HG02870 (cell line): ENCODE data around the gene WDR20.
"Not testable (repeated sequence)": the region's sequence is repeated elsewhere in the genome, so short reads cannot be mapped to it uniquely, and the experiment has no call there.

Source experiments
- ATAC-seq: cut with Tn5 transposase; IDR thresholded peaks from one replicate; pipeline ENCODE4 v1.9.1; 2021; ENCODE audit warnings: mild to moderate bottlenecking, moderate library complexity; ENCODE audit not compliant: unreplicated experiment

The WDR20 gene

DNA sequence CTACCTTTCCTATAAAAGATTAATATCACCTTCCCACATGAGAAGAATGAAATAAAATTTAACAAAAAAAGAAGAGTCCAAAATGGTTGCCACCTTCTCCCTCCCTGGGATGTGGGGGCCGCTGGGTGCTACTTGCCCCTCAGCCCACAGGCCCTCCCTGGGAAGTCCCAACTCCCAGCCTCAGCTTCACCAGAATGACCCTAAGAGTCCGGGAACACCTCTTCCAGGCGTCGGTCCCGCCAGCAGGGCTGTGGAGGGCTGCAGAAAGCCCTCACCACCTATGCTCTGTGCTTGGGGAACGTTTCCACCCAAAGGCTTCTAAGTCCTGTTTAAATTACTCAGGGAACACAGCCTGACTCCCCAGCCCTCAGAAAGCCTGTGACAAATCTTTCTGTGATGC is 93.4 kb downstream of the WDR20 start:
- no peak for ATAC-seq

DNA sequence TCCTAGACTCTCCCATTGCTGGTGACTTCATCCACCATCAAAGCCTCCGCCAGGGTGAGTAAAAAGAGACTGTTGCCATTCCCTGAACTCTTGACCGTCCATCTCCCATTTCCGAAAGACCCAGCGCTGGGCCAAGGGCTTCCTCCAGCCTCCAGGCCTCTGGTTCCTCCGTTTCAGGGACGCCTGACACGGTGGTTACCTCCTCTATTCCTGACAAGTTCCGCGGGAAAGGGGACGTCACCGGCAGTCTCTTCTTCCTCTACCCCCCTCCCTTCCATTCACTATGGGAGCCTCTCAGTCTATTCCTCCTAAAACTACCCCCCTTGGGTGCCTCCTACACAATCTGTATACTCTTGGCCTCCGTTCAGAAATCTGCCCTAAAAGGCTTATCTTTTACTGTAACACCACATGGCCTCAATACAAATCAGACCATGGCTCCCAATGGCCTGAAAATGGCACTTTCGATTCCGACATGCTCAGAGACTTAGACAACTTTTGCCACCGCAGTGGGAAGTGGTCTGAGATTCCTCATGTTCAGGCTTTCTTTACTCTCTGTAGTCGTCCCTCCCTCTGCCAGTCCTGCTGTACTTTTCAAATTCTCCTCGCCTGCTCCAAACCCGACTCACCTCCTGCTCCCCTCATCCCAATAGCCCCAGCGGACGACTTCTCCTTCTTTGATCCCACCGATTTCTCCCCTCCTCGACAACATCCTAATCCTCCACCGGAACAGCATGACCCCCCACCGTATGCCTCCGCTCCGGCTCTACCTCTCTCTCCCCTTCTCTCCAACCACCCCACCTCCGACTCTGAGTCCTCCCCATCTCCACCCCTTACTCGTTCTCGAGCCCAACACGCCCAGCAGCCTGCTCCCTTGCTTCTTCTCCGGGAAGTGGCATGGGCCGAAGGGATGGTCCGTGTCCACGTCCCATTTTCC is 94.9 kb downstream of the WDR20 start:
- no peak for ATAC-seq

DNA sequence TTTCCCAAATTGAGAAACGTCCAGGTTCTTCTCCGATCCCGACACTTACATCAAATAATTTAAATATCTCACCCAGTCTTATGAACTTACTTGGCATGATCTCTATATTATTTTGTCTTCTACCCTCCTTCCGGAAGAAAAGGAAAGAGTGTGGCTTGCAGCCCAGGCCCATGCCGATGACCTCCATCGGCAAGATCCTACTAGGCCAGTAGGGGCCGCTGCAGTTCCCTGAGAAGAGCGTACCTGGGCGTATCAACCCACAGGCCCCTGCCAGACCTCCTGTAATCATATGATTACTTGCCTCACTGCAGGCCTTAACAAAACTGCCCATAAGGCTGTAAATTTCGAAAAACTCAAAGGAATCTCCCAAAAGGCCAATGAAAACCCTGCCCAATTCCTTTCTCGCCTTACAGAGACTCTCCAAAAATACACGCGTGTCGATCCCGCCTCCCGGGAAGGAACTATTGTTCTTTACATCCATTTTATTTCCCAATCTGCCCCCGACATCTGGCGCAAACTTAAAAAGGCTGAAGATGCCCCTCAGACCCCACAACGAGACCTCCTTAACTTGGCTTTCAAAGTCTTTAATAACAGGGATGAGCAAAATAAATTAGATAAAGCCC is 95.7 kb downstream of the WDR20 start:
- ATAC-seq, result peak; percentile 53

DNA sequence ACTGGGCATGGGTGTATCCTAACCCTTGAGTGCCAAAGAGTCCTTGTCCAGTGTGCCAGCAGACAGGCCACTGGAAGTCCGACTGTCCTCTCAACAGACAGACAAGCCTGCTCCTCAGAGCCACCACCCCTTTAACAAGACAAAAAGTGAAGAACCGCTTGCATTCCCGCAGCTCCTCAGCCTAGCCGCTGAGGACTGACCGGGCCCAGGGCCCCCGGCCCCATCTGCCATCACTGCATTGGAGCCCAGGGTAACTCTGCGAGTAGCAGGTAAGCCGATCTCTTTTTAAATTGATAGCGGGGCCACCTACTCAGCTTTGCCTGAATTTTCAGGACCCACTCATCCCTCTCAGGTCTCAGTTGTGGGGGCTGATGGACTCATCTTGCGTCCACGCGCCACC is 96.3 kb downstream of the WDR20 start:
- no peak for ATAC-seq

DNA sequence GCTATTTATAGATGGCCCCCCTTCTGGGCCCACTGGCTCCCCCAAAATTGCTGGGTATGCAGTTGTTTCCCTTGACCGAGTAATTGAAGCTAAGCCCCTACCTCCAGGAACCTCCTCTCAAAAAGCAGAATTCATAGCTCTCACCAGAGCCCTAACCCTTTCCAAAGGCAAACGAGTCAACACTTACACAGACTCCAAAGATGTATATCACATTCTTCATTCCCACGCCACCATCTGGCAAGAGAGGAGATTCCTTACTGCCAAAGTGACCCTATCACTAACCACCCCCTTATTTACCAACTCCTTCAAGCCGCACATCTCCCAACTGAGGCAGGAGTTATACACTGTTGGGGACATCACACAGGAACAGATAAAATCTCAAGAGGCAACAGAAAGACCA is 98.4 kb downstream of the WDR20 start:
- no peak for ATAC-seq

DNA sequence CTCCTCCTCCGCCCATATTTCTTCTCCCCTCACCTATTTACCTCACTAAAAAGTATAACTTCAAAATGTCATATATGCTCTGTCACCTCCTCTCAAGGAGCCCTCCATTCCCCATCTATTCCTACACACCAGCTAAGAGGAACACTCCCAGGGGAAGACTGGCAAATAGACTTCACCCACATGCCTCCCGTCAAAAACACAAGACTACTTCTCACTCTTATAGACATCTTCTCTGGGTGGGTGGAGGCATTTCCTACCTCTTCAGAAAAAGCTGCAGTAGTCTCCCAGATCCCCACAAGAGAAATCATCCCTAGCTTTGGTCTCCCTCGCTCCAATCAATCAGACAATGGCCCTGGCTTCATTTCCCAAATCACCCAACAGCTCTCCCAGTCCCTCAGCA is 99.1 kb downstream of the WDR20 start:
- no peak for ATAC-seq

DNA sequence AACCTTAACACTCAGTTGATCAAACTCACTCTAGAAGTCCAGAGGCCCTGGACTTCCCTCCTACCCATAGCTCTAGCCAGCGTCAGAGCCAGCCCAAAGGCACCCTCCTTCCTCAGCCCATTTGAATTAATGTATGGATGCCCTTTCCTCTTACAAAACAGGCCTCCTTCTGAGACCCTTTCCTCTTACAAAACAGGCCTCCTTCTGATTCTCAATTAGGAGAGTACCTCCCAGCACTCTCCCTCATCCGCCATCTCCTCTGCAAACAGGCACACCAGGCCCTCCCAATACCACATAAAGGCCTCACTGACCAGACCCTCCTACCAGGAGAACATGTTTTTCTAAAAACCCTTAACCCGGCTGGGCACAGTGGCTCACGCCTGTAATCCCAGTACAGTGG is 99.5 kb downstream of the WDR20 start:
- ATAC-seq, result no peak

DNA sequence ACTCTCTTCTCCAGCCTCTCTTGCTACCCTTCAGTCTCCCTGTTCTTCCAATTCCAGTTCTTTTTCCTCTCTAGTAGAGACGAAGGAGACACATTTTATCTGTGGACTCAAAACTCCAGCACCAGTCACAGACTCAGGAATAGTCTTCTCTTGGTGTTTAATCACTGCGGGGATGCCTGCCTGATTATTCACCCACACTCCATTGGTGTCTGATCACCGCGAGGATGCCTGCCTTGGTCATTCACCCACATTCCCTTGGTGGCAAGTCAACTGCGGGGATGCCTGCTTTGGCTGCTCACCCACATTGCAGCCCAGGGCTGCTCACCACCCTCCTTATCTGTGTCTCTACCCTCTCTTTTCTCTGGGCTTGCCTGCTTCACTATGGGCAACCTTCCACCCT is 100.8 kb downstream of the WDR20 start:
- not testable (repeated sequence) for ATAC-seq

DNA sequence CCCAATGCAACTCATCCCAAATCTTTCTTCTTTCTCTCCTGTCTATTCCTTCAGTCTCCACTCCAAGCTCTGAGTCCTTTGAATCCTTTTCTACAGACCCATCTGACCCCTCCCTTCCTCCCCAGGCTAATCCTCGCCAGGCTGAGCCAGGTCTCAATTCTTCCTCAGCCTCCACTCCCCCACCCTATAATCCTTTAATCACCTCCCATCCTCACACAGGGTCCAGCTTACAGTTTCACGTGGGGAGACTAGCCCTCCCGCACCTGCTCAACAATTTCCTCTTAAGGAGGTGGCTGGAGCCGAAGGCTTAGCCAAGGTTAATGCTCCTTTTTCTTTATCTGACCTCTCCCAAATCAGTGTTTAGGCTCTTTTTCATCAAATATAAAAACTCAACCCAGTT is 101.5 kb downstream of the WDR20 start:
- ATAC-seq, result no peak

DNA sequence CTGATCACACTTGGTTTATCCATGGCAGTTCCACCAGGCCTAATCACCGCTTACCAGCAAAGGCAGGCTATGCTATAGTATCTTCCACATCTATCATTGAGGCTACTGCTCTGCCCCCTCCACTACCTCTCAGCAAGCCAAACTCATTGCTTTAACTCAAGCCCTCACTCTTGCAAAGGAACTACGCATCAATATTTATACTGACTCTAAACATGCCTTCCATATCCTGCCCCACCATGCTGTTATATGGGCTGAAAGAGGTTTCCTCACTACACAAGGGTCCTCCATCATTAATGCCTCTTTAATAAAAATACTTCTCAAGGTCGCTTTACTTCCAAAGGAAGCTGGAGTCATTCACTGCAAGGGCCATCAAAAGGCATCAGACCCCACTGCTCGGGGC is 104.1 kb downstream of the WDR20 start:
- not testable (repeated sequence) for ATAC-seq

DNA sequence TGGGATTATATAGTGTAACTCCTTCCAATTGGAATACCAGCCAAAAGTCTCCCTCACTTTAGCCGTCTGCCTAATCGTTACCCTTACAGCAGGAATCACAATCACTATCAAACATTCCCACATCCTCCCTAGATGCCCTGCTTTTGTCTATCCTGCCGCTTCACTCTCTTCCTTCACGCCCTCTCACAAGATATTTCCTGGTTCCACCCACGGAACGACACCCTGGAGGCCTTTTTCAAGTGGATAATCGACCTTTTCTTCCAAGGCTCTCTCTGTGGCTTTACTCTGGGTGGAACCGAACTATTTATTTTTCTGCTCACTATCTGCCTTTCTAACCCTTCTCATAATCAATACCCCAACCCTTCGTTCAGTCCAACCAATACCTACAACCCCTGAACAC is 106.4 kb downstream of the WDR20 start:
- no peak for ATAC-seq

DNA sequence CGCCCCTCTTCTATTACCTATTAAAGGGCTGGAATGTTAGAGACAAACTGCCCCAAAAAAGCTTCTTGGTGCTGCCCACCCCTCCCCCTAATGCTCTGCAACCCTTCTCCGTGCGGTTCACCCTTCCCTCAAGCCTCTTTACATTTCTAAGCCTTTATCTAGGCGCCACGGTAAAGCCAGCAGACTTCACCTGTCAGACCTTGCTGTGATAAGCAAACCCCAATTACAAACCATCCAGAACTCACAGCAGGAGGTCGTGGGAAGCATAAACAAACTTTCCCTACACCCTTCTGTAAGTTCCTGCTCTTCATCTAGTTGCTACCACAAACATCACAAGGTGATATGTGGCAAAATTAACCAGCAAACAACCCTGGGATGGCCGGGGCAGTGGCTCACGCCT is 108.4 kb downstream of the WDR20 start:
- ATAC-seq, result no peak

DNA sequence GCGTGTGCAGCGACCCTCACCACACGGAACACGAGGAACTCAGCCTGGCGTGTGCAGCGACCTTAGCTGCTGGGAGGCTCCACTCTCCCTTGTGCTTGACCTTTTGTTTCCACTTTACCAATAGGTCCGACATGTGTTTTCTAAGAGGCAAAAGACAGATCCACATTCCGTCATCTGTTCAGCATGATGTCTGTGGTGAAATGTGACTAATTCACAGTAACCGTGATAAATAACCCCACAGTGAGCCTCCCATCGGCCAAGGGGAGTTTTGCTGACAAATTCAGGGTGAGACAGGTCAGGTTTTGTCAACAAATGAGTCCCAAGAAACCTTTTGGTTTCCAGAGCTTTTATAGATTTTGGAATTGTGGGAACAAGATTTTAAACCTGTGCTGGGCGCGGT is 109.3 kb downstream of the WDR20 start:
- ATAC-seq, result no peak

DNA sequence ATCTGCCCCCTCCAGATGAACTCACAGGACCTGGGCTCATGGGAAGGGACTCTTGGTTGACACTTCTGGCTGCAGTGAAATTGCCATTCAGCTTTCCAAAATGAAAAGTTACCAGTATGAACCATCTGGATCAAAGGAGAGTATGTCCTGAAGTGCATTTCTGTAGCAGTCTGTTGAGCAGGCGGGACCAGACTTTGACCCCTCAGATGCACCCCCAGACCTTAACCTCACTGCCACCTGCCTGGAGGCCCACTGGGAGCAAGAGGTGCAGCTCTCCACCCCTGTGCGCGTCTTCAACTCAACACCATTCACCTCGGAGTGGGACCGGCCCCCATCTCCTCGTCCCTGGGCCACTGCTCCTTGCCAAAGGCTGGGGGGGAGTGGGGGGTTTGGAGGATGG is 110.3 kb downstream of the WDR20 start:
- no peak for ATAC-seq

DNA sequence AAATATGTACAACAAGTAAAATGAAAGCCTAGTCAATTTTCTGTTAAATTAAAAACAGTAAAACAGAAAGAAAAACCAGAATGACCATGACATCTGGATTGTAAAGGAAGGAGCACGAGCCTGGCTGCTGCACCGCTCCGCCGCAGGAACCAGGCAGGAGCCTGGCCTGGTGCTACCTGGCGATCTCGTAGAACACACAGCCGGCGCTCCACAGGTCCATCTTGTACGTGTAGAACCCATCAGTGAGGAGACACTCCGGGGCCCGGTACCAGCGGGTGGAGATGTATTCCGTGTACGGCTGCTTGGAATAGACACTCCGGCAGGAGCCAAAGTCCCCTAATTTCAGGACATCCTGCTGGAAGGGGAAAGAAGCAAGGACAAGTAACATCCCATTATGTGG is 110.9 kb downstream of the WDR20 start:
- no peak for ATAC-seq

DNA sequence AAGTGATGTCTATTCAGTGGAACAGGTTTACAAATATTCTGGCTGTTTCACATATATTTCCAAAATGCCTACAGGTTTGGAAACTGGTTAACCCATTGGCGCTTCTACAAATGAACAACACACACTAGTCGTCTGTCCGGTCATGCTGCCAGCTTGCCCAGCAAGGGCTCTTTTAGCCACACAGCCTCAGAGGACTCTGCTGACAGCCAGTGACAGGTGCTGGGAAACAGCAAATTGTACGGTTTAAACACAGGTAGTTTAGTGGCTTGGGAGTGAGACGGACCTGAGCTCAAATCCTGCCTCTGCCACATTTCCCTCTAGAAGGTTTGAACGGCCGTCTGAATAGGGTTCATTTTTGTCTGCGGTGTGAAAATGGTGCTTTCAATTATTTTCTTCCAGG is 111.5 kb downstream of the WDR20 start:
- no peak for ATAC-seq

DNA sequence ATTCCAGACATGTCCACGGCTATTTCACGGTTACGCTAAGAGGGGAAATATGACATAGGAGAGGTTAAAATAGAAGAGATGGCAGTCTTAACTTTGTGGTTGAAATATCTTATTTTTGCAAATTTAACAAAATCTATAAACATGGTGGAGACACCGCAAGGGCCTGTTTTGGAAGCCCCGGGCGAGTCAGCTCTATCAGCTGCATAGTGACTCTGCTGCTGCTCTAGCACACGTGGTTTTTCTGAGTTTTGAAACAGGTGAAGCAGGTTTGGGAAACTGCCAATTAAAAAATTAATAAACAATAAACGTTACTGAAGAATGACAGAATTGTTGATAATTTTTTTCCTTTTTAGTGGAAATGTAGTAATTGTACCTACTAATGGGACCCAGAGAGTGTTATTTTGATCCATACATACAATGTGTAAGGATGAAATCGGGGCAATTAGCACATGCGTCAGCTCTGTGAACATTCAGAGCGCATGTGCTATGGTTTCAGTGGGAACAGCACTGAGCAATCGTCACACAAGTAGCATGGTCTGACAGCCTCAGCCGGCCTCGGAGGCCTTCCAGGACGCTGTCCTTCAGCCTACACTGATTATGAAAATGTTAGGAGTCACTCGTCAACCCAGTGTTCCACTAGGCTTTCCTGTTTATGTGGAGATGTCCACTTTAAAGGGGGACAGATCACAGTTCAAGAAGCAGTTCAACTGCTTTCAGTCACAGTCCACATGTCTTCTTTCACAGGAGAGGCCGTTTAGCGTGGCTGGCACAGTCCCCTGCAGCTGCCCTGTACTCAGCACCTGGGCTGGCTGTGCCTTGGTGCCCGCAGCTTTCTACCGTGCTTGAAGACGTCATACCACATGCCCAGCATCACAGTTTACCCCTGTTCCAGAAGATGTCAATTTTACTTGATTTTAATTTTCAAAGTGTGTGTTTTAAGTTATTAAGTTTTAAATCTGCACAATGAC is 113.4 kb downstream of the WDR20 start:
- no peak for ATAC-seq

DNA sequence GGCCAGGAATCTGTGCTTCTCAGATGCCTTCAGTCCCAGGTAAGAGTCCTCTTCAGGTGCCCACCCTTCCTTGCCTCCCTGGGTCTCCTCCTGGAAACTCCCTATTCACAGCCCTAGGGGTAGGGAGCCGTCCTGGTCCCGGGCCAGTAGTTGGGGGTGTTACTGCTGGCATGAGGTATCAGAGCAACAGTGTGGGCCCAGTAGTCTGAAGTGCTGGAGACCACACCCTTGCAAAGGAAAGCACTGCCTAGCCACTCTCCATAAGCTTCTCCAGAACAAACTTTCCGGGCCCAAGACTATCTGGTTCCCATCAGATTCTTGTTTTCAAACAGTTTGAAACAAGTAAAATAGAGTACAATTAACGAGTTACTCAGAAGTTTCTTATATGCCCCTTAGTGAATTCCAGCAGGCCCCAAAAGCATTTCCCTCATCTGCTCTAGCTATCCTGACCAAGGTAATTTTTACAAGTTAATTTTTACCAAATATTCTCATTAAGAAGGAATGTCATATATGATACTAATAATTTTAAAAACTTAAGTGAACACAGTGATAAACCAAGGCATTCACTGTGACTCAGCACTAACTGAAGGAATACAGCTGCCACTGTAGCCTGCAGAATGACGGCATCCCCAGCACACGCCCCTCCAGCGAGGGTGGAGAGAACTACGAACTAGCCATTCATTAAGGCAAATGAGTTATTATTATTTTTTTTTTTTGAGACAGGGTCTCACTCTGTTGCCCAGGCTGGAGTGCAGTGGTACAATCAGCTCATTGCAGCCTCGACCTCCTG is 115.9 kb downstream of the WDR20 start:
- ATAC-seq, result no peak

DNA sequence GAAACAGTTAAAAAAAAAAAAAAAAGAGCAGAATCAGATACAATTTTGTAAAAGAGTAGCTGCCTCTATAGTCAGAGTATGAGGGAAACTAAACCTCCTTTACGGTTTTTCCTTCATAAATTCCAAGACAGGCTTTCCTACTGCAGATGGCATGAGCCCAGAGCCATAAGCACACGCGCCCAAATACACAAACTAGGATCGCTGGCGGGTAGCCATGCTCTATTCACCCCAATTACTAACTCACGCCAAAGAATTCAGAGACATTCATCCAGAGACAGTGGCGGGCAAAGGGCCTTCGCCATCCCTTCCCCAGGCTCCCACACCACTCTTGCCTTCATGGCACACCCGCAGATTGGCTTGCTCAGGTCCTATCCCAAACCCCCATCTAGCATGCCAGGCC is 117.0 kb downstream of the WDR20 start:
- ATAC-seq, result no peak

DNA sequence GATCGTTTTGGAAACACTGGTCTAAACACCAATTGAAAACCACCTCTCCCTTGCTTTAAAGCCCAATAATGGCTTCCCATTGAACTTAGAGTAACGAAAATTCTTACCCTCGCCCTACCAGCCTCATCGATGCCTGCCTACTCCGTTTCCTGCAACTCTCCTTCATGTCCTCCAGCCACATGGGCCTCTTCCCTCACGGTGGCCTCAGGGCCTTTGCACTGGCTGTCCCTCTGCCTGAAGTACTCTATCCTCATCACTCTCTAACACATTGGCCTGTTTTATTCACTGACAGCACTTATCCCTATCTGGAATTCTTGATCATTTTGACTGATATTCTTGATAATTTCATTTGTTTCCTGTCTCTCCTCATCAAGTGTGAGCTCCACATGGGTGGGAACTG is 118.4 kb downstream of the WDR20 start:
- no peak for ATAC-seq
